Left kidney (tissue), 8 donors: ENCODE measurements around the gene ATP8A1. TPM values are rescaled to one million over a fixed set of nuclear protein-coding genes. Genes with fewer than 3 reads are reported as not detected.
A peak's percentile ranks its signal among the peaks of the same experiment; 100 is the strongest.
"Not testable (repeated sequence)": the region's sequence is repeated elsewhere in the genome, so short reads cannot be mapped to it uniquely, and the experiment has no call there.

Source experiments
- DNase-seq: peaks from one replicate; pipeline ENCODE4 v3.0.0-alpha.2; 2013
- long read RNA-seq, 8 donors: transcript quantifications; one replicate each; lab custom pipeline, GENCODE V29; 2026
- polyA plus RNA-seq: library from polyadenylated mRNA; unstranded; fragments of 120-200 nt; gene quantifications from one replicate; pipeline ENCODE4 v1.2.1, GENCODE V29; 2013; ENCODE audit not compliant: insufficient read length

Gene ATP8A1
- 40.0 TPM for polyA plus RNA-seq
- long read RNA-seq, donor 1, full-length matches to known transcripts = 4 of 4 reads
- long read RNA-seq, donor 1, partial matches to known transcripts = 0 of 4 reads
- long read RNA-seq, donor 1, other reads (novel, unspliced or antisense) = 0 of 4 reads
- long read RNA-seq, donor 2, partial matches to known transcripts = 0 of 2 reads
- long read RNA-seq, donor 2, other reads (novel, unspliced or antisense) = 0 of 2 reads
- long read RNA-seq, donor 3, full-length matches to known transcripts = 1 of 1 reads
- long read RNA-seq, donor 3, partial matches to known transcripts = 0 of 1 reads
- long read RNA-seq, donor 3, other reads (novel, unspliced or antisense) = 0 of 1 reads
- long read RNA-seq, donor 4 = 0 reads
- long read RNA-seq, donor 5, full-length matches to known transcripts = 1 of 1 reads
- long read RNA-seq, donor 5, partial matches to known transcripts = 0 of 1 reads
- long read RNA-seq, donor 5, other reads (novel, unspliced or antisense) = 0 of 1 reads
- long read RNA-seq, donor 6 = 0 reads
- long read RNA-seq, donor 7, full-length matches to known transcripts = 2 of 2 reads
- long read RNA-seq, donor 7, partial matches to known transcripts = 0 of 2 reads
- long read RNA-seq, donor 7, other reads (novel, unspliced or antisense) = 0 of 2 reads
- long read RNA-seq, donor 8 = 0 reads

- DNase-seq = peak; percentile 91
These were observed at the start of gene ATP8A1 for GRCh38 chr4:42656944-42657792. Gene ATP8A1 (minus strand): TSS chr4:42657105. CDS start chr4:42656873, 232 bp downstream.

GRCh38 chr4:42706086-42706485 is 49.2 kb upstream of the ATP8A1 start:
- no peak for DNase-seq

DNA sequence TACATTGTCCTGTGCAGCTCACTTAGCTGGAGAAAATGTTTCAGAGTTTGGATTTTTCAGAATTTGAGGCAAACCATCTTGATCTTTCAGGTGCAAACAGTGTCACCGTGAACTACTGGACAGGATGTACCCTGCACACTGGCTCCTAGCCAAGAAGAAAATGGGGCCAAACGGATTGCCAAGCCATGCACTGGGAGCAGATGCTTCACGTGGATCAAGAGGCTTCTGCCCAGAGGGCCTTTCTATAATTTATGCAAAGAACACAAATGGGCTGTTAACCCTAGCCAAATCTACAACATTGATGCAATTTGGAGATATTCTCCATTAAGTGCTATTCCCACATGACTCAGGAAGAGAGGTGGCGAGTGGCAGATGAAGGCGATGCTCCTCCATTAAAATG is 46.9 kb upstream of the ATP8A1 start:
- DNase-seq = no peak

DNA sequence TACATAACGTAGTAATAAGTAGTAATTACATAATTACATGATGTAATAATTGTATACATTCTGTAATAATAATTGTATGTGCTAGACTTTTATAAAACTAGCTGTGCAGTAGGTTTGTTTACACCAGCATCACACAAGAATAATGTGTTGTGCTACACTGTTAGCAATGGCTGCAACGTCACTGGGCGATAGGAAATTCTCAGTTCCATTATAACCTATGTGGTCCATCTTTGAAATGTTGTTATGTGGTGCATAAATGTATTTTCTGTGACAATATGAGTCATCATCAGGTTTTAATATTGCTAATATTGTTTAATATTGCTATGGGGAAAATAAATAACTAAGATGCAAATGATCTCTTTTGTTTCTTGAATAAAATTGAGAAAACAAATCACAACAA is 46.0 kb upstream of the ATP8A1 start:
- no peak for DNase-seq

GRCh38 chr4:42701780-42702179 is 44.9 kb upstream of the ATP8A1 start:
- not testable (repeated sequence) for DNase-seq

GRCh38 chr4:42690537-42690936 is 33.6 kb upstream of the ATP8A1 start:
- DNase-seq = no peak

DNA sequence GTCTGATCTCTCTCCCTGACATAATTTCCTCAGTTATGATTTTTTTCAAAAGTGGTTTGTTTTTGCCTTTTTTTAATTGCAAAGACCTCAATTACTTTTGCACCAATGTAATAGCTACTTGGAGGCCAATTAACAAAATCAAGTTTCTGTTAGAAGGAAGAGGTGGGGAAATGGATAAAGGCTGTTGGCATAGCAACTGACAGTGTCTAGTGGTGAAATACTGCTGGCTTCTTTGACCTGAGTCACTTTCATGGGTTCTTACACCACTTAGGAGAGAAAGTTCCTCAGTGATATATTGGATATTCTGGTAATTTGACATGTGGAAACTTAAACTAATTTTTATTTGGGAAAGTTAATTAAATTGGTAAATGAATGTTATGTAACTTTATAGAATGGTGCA is 26.5 kb upstream of the ATP8A1 start:
- DNase-seq = no peak

DNA sequence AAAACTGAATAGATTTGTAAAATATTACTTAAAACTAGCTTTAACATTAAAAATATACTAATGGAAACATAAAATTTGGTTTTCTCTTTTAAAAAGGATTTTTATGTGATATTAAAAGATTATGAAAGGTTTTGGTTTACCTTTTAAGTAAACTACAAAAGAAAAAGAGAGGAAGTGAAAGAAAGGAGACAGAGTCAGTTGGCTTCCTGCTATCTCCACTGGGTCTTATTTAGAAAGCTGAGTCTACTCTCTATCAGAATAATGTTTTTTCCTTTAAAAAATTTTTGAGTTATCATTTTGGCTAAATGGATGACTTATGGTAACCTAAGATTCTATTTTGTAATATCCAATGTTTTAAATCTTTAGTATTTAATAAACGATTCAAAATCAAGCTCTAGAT is 21.6 kb upstream of the ATP8A1 start:
- no peak for DNase-seq

GRCh38 chr4:42676066-42676951 is 19.4 kb upstream of the ATP8A1 start:
- no peak for DNase-seq

DNA sequence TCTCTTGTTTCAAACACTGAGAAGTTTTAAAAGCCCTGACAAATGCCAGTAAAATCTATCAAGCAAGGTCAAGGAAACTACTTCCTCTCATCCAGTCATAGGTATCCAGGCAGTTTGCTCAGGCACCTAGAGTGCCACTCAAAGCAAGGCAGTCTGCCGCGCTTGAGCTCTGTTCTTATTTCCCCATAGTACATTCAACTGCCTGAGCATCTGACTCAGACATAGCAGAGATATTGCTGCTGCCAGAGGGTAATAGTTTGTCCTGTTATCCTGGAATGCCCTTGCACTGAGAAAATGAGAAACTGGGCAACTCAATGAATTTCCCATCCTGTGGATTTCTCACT is 16.1 kb upstream of the ATP8A1 start:
- no peak for DNase-seq

DNA sequence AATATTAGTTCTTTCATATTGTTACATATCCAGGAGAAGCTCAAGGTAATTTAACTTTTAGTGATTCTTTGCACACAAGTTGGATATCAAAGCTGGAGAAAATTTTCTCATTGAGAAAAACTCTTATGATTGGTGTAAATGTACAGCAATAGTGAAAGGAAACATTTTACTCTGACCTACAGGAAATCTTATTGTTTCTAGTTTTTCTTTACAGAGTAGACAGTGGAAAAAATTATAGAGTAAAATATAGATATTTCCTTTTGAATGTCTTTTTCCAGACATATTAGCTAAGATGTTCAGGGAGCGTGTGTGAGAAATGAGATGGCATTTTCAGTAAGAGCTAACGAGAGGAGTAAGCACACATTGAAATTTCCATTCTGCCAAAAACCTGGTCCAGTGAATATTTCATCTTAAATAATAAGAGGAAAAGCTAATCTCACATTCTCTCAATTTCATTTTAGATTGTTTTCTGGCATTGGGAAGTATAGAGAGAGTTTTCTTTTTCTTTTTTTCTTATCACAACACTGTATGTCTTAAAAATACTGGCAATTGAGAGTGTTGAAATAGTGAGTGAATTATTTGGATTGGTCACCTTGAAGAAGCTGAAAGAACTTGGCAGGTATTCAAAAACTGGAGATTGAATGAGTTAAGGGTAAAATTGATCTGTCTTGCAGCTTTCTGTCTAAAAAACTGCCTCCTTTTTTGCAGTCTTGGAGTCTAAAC is 15.6 kb upstream of the ATP8A1 start:
- DNase-seq = no peak

DNA sequence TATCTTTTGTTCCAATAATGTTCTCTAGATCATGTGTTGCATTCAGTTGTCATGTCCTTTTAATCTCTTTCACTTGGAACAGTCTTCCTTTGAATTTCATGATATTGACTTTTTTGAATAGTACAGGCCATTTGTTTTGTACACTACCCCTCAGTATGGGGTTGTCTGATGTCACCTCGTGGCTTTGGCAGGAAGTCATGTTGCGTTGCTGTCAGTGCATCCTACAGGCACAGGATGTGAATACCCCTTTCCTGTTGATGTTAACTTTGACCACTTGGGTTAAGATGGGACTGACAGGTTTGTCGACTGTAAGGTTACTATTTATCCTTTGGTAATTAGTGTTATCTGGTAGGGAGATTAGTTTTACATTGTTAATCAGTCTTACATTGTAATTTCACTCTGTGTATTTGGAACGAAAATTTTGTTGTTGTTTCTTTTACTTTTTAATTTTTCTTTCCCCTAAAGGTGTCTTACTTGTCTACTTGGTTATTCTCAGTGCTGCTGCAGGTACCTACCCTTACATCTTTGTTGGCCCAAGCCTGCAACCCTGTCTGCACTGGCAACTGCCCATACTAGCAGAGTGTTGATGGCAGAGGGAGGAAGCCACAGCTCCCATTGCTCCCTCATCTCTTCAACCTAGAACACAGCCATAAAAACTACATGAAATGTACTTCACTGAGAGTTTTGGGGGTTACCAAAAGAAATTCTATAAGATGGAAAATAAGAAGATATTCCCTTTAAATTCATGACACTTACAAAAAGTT is 14.7 kb upstream of the ATP8A1 start:
- DNase-seq = no peak

- no peak for DNase-seq
These were observed 1.4 kb upstream of the ATP8A1 start for GRCh38 chr4:42658261-42658660.

DNA sequence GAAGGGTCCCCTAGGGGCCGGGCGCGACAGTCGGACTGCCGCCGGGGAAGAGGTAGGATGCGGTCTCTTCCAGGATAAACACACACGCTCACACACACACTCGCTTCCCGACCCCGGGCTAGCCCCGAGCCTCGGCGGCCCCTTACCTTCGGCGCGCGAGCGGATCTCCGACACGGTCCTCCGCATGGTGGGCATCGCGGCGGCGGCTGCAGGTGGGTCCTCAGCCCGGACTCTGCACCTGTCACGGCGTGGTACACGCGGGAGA is 294 bp downstream of the ATP8A1 start:
- DNase-seq = no peak

DNA sequence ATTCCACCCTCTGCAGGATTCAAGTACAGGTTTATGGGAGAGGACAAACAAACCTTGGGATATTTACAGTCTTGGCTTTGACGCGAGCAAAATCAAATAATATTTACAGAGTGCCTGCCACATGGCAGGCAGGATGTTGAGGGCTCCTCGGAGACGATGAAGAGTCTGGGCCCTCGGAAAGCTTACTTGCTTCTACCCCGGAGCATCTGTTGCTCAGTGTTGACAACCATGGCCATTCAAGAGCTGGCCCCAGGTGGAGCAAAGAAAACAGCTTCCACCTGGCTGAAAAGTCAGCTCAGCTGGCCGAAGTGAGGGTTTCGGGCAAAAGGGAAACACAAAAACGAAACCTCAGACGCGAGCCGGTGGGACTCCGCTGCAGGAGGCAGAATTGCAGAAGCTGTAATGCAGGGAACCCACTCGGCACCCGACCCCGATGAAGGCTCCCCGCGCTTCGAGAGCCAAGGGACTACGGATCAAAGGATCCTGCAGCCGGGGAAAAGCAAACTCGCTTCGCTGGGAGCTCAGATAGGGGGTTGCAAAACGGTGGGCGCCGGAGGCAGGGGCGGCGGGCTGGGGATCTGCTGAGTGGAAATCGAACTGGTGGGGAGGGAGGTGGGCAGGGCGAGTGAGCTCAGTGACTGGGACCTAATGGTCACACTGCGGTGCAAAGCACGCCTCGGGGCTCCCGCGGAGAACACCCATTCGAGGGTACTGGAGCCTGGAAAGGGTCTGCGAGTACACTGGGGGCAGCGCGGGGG is 805 bp downstream of the ATP8A1 start:
- peak; percentile 33 for DNase-seq

GRCh38 chr4:42655269-42655637 is 1.7 kb downstream of the ATP8A1 start:
- DNase-seq = no peak

GRCh38 chr4:42654631-42655268 is 2.2 kb downstream of the ATP8A1 start:
- no peak for DNase-seq

DNA sequence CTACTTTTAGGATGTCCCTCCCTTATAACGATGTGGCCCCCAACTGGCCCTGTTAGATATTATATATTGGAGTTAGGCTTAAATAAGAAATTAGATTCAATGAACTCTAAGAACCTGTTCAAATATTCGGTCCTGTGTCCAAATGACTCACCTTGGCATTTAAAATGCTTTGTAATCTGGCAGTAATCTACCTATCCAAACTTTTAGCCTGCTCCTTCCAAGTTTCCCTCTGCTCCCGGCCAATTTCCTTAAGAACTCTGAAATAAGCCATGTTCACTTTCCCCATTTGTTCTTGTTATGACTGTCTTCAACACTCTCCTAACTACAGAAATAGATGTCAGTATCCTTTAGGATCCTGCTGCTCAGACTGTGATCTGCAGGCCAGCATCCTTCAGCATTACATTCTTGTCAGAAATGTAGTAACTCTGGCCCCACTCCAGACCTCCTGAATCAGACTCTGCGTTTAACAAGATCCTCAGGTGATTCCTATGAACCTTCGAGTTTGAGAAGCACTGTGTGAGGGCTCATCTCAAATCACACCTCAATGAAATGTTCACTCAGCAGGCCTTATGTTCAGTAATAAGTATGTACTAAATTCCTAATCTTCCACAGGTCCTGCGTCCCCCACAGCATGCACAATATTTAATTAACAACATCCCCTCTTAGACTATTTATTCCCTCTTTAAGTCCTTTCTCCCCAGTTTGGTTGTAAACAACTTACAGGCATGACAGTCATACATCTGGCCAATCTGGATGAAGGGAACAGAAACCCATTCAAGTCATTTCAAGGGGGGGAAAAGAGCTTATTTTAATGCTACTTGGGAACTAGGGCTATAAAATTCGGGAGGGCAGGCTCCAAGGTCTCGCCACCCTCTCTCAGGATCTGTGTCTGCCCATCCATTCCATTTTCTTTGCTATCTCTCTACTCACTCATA is 3.0 kb downstream of the ATP8A1 start:
- DNase-seq = no peak
